GM21515 (cell line): Measurements from ENCODE around the gene NDUFS6.

ENCODE experiments used
- ATAC-seq: cut with Tn5 transposase; IDR thresholded peaks from one replicate; pipeline ENCODE4 v1.9.1; 2021; ENCODE audit not compliant: unreplicated experiment

The NDUFS6 gene

DNA sequence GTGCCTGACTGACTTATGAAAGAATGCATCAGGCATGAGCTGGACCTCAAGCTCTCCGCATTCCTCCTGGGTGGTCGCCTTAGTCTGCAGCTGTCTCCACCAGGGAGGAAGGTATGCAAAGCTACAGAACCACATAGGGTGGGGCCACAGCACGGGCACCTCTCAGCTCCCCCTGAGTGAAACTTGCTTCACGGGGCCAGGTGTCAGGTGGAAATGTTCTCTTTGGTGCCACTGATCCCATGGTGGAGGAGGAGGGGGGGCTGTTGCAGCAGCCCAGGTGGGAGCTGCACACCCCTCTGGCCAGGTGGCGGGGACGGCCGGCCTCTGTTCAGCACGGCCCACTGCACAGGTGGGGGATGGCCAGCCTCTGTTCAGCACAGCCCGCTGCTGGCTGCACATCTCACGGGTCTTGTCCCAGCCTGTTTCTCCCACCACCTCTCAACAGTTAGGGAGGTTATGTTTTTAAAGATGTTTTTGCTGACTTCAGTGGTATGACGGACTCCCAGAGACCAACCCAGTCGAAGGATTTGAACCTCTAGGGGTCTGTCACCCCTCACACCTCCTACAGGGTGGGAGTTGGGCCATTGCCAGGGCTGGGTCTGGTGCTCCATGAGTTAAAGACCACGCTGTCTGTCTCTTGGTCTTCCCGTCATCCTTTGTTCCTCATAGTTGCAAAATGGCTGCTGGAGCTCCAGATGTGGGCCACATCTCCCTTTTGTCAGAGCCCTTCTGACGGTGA lies 35.9 kb upstream of the NDUFS6 start:
- ATAC-seq = no peak

DNA sequence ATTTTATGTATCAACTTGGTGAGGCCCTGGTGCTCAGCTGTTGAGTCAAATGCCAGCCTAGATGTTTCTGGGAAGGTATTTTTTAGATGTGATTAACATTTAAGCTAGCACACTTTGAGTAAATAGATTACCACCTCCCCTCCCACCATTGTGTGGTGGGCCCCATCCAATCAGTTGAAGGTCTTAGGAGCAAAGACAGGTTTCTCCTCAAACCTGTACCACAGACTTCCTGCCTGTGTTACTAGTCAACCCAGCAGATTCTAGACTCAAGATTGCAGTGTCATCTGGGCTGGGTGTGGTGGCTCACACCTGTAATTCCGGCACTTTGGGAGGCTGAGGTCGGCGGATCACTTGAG lies 35.3 kb upstream of the NDUFS6 start:
- ATAC-seq = no peak

DNA sequence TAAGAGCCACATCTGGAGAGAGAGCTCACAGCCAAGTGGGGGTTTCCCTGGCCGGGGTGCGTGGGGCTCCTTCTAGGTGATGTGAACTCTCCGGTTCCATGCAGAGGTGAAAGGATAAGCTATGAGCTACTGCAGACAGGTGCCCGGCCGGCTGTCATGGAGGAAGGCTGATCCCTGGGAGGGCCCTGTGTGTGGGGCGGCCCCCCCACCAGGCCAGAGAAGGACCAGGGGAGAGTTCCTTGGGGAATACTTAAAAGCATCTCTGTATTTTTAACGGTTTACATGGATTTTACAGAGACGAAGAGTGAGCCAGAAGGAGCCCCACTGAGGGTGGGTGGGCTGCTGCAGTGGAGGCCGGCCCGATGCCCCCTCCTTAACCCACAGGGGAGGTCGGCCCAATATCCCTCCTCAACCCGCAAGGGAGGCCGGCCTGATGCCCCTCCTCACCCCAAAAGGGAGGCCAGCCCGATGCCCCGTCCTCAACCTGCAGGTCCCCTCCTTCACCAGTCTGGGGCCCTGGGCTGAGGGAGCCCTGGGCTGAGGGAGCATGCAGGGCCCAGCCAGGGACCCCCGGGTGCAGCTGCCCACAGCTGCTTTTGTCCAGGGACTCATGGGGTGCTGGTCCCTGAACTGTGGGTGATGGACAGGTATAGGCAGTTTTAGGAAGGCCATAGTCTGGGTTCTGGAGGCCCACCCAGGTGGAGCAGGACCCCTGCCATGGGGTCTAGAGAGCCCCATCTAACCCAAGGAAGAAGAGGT lies 33.5 kb upstream of the NDUFS6 start:
- ATAC-seq = no peak

DNA sequence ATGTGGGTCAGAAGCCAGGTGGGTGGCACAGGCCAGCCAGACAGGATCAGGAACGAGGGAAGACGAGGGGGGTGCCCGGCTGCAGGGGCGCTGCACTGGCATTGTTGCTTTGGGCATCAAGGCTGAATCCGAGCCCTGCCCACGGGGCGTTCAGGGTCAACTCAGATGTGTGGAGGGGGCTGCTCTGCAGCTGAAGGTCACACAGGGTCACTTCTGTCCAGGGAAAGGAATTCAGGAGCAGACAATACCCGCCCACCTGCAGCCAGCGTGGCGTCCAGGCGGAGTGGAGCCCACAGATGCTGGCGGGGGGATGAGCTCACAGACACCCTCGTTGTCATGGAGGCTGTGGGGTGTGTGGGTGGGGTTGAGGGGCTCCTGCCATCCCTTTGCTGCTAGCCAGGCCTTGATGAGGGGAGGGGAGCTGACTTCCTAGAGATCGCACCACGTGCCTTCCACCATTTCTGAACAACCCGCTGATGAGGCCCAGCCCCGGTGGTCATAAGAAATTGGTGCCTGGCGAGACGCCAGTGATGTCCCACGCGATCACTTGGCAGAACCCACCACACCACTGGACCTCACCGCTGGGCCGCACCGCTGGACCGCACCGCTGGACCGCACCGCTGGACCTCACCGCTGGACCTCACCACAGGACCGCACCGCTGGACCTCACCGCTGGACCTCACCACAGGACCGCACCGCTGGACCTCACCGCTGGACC lies 32.8 kb upstream of the NDUFS6 start:
- no peak for ATAC-seq

DNA sequence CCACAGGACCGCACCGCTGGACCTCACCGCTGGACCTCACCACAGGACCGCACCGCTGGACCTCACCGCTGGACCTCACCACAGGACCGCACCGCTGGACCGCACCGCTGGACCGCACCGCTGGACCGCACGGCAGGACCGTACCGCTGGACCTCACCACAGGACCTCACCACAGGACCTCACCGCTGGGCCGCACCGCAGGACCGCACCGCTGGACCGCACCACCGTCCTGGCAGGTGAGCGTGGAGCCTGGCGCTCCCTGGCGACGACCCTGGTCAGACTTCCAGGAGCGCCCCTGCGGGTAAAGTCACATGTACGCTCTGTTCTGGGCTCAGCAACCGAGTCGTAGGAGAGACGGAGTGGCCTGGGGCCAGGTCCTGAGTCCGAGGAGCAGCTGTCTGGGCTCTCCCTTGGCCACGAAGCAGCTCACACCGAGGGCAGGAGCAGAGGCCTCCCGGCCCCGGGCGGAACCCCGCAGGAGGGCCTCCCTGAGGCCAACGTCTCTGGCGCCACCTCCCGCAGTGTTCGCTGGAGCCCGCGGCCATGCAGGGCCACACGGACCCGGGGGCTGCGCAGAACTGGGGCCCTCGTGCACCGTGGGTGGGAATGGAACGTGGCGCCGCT lies 32.1 kb upstream of the NDUFS6 start:
- no peak for ATAC-seq

DNA sequence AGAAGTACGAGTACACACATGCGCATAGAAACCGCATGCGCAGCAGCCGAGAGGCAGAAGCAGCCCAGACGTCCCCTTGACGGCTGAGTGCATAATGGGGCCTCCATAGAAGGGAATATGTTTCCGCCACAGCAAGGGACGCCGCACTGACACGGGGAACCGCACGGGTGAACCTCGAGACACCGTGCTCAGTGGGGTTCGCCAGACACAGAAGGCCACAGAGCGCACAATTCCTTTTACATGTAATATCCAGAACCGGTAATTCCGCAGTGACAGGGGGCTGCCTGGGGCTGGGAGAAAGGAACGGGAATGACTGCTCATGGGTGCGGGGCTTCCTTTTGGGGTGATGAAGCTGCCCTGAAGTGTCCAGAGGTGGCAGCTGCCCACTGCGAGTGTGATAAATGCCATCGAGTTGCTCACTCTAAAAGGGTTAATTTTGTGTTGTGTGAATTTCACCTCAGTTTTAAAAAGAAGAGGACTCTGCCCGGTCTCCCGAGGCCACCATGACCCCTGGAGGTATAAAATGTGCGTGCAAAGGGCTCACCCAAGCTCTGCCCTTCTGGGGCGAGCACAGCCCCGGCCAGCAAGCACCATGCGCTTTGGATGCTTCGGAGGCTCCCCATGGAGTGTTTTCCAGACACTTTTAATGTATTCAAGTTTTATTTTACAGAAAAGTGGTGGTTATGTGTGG lies 31.3 kb upstream of the NDUFS6 start:
- no peak for ATAC-seq

DNA sequence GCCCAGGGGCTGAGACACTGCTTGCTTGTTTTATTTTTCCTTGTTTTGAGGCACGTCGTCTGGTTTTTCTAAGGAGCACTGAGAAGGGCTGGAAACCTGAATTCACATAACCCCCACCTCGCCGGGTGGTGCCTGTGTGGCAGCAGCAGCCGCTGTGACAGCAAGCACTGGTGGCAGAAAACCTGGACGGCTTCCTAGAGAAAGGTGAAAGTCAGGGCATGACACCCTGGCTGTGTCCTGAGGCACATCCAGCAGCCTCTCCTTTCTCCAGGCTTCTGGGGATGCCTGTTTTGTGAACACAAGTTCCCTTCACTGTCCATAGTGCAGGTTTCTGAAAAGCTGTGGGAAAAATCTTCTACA lies 30.8 kb upstream of the NDUFS6 start:
- ATAC-seq = no peak

DNA sequence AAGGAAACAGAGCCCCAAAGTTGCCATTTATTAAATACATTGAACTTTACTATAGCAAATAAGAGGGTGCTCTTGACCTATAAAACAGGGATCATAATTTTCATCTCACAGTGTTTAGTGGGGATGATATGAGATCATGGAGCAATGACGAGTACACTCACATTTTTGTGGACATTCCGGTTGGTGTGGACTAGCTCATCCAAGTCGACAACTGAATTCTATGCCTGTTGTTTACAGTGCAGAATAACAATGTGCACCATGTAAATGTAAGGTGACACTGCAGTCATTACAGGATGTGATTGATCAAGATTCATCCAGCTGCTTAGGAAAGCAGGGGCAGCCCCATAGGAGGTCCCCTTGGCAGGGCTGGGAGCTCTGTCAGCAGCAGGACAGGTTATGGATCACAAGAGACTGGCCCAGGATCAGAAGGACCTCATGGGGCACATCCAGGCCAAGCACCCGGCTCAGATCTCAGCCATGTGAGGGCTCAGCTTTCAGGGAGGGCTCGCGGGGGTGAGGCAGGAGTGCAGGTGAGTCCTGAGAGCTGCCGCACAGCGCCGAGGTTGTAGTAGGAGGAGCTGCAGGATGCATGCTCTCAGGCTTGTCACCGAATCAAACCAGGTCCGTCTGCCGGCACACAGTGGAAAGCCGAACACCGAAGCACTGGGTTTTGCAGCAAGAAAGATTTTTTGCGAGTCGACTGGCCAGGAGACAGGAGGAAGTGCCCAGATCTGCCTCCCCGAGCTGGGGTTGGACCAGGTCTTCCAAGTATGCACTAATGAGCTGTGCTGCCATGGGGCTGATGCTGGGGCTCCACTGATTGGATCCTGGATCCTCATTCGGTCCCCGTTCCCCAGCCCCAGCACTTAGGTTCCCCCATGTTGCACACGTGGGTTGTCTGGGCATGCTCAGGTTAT lies 29.8 kb upstream of the NDUFS6 start:
- no peak for ATAC-seq

DNA sequence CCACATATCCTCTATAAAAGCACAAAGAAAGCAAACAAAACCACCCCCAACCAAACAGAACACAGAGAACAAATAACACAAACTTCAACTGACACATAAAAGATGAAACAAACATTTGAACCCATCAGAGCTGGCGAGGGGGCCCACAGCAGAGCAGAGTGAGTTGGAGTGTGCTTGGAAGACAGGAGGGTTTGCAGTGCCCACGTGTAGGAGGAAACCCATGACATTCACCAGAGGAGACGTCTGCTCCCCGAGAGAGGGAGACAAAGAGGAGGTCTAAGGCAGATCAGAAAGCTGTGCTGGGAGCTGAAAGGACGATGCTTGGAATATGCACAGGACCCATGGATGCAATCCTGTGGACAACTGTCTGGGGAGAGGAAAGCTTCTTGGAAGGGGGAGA lies 28.6 kb upstream of the NDUFS6 start:
- no peak for ATAC-seq

DNA sequence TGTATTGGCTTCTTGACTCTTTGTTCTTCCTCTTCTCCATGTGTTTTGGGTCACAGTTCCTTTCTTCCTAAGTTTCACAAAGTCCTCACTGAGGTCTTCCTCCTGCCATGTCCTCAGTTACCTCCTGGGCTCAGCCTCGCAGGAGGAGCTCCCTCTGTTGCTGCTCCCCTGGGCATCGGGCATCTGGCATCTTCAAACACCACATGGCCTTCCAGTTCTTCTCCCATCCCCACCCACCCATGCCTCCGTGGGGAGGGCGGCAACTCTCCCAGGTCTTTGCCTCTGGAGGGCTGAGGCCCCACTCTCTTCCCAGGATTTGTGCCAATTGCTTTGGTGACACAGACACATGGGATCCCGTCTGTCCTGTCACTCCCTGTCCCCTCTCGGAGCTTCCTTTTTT lies 24.4 kb upstream of the NDUFS6 start:
- ATAC-seq = no peak

DNA sequence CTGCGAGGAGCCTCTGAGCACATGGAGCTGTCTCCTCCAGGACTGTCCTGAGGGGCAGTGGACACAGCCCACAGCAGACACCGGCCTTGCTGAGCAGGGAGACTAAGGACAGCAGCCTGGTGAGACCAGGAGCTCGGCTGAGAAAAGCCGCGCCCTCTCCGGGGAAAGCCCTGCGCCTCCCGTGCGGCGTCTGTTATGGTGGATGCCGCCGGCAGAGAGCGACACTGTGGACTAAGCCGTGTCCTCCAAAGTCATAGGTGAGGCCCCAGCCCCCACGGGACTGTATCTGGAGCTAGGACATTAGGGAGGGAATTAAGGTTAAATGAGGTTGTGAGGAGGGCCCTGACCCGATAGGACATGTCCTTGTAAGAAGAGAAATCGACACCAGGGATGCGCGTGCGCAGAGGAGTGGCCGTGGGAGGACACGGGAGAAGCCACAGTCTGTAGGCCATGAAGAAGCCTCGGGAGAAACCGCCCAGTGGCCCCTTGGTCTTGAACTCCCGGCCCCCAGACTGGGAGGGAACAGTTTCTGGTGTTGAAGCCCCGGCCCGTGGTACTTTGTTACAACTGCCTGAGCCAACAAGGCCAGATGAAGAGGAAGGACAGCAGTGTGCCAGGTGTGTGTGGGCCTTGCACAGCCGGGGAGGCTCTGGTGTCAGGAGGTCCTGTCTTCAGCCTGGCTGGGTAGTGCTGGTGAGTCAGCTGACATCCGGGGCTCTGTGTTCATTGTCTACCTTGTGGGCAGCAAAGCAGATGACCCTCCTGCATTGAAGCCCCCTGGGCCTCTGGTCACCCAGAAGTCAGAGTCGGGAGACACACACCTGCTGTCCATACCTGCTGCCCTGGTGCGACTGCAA lies 23.7 kb upstream of the NDUFS6 start:
- ATAC-seq = no peak

DNA sequence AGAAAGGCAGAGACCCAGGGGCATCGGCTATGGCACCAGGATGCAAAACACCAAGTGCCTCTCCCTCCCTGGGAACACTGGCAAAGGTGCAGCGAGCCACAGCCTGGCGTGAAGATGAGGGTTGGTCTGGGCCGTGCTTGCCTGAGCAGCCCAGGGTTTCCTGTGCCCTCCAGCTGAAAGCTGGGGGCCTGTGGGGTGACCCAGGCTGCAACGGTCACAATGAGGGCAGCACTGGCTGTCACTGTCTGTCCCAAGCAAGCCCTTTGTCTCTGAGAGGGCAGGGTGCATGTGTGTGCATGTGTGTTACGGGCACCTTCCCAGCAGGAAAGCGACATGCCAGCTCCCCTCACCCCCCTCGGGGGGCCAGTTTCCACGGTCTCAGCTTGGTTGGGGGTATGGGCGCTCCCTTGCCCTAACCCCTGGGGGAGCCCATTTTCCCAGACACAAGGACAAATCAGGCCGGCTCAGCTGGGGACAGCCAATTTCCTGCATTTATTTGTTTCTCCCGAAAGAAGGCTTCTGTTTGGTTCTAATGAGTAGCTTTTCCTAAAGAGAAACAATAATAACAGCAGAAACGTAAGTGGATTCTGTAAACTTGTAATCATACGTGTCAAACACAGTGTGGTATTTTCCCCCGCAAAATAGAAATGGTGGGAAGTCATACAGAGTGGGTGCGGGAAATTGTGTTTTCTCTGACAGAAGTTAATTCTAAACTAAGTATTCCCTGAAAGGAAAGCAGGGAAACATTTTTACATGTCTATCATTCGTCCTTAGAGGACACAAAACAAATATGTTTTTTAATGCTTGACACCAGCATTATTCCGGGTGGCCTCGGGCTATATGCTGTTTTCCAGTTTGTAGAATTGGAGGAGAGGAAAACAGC lies 22.8 kb upstream of the NDUFS6 start:
- ATAC-seq = no peak

DNA sequence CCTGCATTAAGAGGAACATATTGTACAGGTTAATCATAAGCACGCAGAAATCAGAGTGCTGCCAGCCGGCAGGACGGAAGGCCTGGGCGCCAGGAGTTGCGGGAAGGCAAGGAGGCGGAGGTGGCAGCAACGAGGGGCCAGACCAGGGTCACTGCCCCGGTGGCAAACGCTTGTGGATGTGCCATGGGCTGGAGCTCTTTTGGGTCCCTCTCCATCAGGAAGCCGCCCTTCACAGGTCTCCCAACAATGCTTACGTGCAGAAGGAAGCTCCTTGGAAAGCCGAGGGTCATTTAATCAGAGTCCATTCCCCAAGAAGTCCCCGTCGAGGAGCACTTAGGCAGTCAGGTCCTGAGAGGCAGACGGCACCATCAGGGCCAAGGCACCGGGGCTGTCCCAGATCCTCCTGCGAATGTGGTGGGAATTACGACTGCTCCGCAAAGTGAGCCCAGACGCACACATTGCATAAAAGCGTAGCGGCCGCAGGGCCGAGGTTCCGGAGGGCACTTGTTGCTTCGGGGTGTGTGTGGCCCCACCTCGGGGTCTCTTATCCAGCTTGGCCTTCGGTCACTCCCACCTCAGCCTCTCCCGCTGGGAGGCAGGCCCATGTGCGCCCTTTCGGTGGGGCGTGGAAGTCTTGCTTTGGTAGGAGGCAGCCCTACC lies 22.1 kb upstream of the NDUFS6 start:
- no peak for ATAC-seq

DNA sequence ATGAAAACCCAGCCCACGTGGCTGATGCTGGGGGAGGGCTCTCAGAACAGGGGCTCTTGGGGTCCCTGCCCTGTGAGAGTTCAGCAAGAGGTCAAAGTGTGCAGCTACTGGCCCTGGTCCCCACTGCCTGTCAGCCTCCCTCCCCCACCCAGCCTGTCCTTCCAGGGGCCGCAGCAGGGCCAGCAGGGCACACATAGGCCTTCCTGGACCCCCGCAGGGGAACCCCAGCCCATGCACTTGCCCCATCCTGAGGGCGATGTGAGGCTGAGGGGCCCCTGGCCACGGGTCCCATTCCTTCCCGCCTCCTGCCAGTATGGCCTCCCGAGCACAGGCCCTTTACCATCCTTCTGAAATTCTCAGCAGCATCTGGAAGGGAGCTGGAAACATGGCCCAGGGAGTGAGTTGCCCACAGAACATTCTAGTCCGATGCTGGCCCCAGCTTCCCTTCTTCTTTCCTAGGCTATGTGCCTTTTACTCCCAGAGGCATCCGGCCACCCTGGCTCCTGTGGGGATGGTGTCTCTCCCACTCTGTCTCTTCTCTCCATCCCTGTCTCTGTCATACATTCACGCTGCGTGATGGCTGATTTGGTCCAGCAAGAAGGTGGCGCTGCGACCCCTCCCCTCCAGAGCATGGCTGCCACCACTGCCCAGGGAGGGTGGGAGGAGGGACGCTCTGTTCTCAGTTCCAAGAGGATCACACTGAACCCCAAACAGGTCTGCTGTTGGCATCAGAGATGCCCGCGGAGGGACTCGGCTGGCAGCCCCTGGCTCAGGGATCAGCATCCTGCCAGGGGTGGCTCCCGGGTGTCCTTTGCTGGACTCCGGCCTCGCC lies 21.2 kb upstream of the NDUFS6 start:
- ATAC-seq = no peak

DNA sequence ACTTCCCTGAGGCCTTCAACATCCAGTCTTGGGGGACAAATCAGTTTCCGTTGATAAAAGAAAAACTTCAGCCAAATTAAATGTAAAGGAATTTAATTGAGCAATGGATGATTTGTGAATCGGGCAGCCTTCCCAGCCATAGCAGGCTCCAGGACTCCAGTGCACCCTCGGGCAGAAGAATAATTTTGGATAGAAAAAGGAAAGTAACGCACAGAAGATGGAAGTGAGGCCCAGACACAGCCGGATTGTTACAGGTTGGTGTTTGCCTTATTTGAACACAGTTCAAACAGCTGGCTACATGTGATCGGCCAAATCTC lies 20.6 kb upstream of the NDUFS6 start:
- ATAC-seq = no peak

DNA sequence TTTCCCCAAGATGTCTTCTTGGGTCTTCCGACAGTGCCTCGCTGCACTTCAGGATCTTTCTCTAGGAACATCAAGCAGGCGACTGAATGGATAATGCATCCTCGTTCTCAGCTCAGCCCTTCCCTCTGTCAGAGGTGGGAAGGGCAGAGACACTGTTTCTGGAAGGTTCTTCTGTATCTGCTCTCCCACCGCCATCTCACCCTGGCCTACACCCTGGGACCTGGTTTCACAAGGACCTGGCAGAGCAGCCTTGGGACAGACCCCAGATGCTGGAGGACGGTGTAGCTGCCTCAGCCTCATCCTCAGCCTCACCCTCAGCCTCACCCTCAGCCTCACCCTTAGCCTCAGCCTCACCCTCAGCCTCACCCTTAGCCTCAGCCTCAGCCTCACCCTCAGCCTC lies 20.1 kb upstream of the NDUFS6 start:
- ATAC-seq = no peak
